Omental fat pad (tissue), 4 donors: ENCODE data around the gene ZER1. TPM values are rescaled to one million over a fixed set of nuclear protein-coding genes. Genes with fewer than 3 reads are reported as not detected.

Experiments used
- ATAC-seq: fragments of 150-250 bp; one replicate; pipeline ENCODE4 v1.9.1; 2016; ENCODE audit warnings: mild to moderate bottlenecking, moderate library complexity; ENCODE audit not compliant: low FRiP score
- DNase-seq: peaks from one replicate; pipeline ENCODE4 v3.0.0-alpha.2; 2019; ENCODE audit warnings: low spot score
- total RNA-seq, 4 donors: library from RNA; depleted of rRNA; stranded (reverse); fragments of >200 nt; gene quantifications; one replicate each; pipeline ENCODE4 v1.1.0, GENCODE V29; 2016
- TF ChIP-seq, protein P1 (sequence below), 3 donors: fragments of 450-650 bp; IDR thresholded peaks; one replicate each; pipeline ENCODE4 v1.5.1; 2016 to 2017; ENCODE audit warnings: antibody characterized with exemption in 3 of 3, mild to moderate bottlenecking in 3 of 3, moderate library complexity in 2 of 3

ZER1 gene
- total RNA-seq, result 10 to 100 TPM; 20.9 to 43.1 (median 30.7) TPM

- DNase-seq, result peak; percentile 84
- ATAC-seq, result peak; percentile 93
- TF ChIP-seq, protein P1, sequence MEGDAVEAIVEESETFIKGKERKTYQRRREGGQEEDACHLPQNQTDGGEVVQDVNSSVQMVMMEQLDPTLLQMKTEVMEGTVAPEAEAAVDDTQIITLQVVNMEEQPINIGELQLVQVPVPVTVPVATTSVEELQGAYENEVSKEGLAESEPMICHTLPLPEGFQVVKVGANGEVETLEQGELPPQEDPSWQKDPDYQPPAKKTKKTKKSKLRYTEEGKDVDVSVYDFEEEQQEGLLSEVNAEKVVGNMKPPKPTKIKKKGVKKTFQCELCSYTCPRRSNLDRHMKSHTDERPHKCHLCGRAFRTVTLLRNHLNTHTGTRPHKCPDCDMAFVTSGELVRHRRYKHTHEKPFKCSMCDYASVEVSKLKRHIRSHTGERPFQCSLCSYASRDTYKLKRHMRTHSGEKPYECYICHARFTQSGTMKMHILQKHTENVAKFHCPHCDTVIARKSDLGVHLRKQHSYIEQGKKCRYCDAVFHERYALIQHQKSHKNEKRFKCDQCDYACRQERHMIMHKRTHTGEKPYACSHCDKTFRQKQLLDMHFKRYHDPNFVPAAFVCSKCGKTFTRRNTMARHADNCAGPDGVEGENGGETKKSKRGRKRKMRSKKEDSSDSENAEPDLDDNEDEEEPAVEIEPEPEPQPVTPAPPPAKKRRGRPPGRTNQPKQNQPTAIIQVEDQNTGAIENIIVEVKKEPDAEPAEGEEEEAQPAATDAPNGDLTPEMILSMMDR (IDR thresholded peaks at IDR 0.05), result no peak
Measured at GRCh38 chr9:128771745-128772519, at the start of gene ZER1. Gene ZER1, minus strand, starts transcription at chr9:128771927. Its CDS starts 16,362 bp downstream, at chr9:128755565.

GRCh38 chr9:128820665-128821583 lies 49.2 kb upstream of the ZER1 start:
- no peak for DNase-seq
- ATAC-seq, result no peak
- TF ChIP-seq, protein P1 (IDR thresholded peaks at IDR 0.05), result no peak

DNA sequence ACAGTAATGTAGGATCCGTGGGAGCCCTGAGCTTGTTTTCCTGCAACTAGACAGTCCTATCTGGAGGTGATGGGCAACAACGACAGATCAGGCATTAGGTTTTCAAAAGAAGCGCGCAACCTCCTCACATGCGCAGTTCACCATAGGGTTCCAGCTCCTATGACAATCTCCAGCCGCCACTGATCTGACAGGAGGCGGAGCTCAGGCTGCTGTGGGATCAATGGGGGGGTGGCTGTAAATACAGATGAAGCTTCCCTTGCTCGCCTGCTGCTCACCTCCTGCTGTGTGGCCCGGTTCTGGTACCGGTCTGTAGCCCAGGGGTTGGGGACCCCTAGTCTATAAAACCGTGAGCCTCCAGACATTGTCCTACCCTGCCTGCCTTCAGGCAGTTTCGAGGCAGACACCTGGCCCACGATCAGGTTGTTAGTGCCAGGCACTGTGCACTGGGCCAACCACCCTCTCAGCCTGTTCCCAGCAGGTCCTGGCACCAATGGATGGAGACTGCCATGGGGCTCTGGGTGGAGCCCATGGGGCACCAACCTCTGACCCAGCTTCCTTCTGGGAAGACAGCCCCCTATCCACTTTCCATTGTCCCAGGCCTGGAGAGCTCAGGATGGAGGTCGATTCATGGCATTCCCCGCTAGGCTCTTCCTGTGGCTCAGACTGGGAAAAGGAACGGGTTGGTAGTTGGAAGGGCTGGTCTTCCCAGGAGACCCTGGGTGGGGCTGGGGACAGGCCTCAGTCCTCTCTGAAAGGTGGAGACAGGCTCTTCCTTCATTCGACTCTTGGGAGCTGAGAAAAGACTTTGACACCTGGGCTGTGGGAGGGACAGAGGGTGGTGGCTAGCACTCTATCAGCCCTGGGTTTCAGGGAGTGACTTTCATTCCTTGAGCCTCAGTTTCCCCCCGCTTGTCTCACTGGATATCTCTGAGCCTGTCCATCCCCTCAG lies 48.3 kb upstream of the ZER1 start:
- DNase-seq (no peak), ATAC-seq (no peak)
- TF ChIP-seq, protein P1 (IDR thresholded peaks at IDR 0.05), result no peak

- DNase-seq, result no peak
- ATAC-seq, result peak; percentile 37
- TF ChIP-seq, protein P1 (IDR thresholded peaks at IDR 0.05), result no peak
Measured at GRCh38 chr9:128818839-128819715, 47.4 kb upstream of the ZER1 start.

DNA sequence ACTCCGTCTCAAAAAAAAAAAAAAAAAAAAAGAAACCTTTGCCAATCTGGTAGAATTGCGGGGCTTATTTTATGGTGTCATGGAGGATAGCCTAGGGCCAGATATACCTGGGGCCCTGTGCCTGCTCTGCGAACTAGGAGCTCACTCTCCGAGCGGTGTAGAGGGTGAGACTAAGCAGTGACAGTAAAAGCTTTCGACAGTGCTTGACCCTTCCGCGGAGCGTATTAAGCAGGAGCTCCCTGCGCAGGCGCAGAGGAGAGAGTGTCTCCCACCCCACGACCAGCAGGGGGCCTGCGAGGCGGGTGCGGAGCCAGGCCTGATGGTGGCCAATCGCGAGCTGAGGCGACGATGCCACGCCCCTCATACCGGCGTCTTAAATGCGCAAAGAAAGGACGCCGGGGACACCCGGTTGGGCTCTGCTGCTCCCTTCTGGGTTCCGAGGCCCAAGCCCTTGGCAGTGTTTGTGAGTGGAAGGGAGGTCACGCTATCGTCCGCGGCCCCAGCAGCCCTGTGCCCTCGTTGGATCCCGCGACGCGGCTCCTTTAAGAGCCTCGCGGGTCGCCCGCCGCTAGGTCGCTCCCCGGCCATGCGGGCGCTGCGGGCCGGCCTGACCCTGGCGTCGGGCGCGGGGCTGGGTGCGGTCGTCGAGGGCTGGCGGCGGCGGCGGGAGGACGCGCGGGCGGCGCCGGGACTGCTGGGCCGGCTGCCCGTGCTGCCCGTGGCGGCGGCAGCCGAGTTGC lies 46.5 kb upstream of the ZER1 start, which contains the start of gene ENDOG:
TSS of gene ENDOG (plus strand) at position 402 of the 740 bp plus-strand sequence. CDS start at position 587, 185 bp downstream.
- TF ChIP-seq, protein P1 (IDR thresholded peaks at IDR 0.05), result peak in 2 of 3 donors; percentile 81 to 99
- DNase-seq, result peak; percentile 89

More for the DNA sequence above, 46.5 kb upstream of the ZER1 start, which contains the start of gene ENDOG:
- peak; percentile 97 for ATAC-seq
